Parathyroid adenoma (tissue), 2 donors: Measurements from ENCODE around the gene ST6GALNAC3.

Experiments
- H2AFZ ChIP-seq: fragments of 300-600 bp; sonication (generic); one replicate; pipeline ENCODE4 v1.7.0; 2017; ENCODE audit warnings: antibody characterized with exemption, mild to moderate bottlenecking
- H3K27ac ChIP-seq: fragments of 300-600 bp; sonication (generic); one replicate; pipeline ENCODE4 v1.7.0; 2017
- H3K27me3 ChIP-seq: fragments of 300-600 bp; sonication (generic); one replicate; pipeline ENCODE4 v1.7.0; 2017; ENCODE audit warnings: low read length; ENCODE audit not compliant: control insufficient read depth, insufficient read depth
- H3K36me3 ChIP-seq: fragments of 300-600 bp; sonication (generic); one replicate; pipeline ENCODE4 v1.7.0; 2017; ENCODE audit warnings: low read length; ENCODE audit not compliant: control insufficient read depth, insufficient read depth
- H3K4me1 ChIP-seq: fragments of 300-600 bp; sonication (generic); one replicate; pipeline ENCODE4 v1.7.0; 2017; ENCODE audit warnings: control low read depth
- H3K4me2 ChIP-seq: fragments of 300-600 bp; sonication (generic); one replicate; pipeline ENCODE4 v1.7.0; 2017; ENCODE audit warnings: low read length
- H3K4me3 ChIP-seq: fragments of 300-600 bp; sonication (generic); one replicate; pipeline ENCODE4 v1.7.0; 2017; ENCODE audit warnings: low read depth, low read length
- H3K79me2 ChIP-seq: fragments of 300-600 bp; sonication (generic); one replicate; pipeline ENCODE4 v1.7.0; 2017; ENCODE audit warnings: control low read depth
- H3K9ac ChIP-seq: fragments of 300-600 bp; sonication (generic); one replicate; pipeline ENCODE4 v1.7.0; 2017; ENCODE audit warnings: mild to moderate bottlenecking
- H3K9me3 ChIP-seq: fragments of 300-600 bp; sonication (generic); one replicate; pipeline ENCODE4 v1.7.0; 2017; ENCODE audit warnings: low read length; ENCODE audit not compliant: control insufficient read depth
- TF ChIP-seq, protein P1 (sequence below): fragments of 300-600 bp; sonication (generic); IDR thresholded peaks from one replicate; pipeline ENCODE4 v1.7.0; 2017; ENCODE audit warnings: antibody characterized with exemption, mild to moderate bottlenecking
- donor health status: primary hyperparathyroidism.

ST6GALNAC3 gene

DNA sequence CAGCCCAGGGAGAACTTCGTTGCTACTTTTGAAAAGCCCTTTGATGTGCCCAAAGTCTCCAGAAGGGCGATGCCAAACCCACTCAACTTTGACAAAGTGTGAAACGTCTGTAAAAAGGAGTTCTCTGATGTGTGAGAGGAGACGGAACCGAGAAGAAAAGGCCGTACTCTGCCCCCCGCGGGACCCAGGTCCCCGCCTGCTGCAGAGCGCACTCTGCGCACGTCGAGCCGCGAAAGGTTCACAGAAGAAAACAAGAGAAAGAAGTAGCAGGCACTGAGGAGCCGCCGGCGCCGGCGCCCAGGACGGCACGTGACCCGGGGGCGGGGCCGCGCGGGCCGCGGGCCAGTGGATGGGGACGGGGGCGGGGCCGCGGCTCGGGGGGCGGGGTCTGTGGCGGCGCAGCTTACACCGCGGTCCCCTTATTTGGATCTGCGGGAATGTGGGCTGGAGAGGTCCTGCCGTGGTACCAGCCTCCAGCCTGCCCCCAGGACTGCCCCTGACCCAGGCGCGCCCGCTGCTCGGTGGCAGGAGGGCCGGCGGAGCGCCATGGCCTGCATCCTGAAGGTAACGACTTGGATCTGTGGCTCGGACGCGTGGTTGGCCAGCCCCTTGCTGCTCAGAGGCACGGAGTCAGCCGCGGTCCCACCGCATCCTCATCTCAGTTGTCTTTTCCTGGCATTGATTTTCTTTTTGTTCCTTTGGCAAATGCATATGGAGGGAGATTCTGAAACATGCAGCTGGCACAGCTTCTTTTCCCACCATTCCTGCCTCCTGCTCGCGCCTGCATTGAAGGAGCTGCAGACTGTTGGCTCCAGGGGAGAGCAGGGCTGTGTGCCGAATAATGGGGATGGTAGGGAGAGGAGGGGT is at the start of gene ST6GALNAC3:
Gene ST6GALNAC3 (plus strand): TSS at position 426 of the 867 bp plus-strand sequence.
- TF ChIP-seq, protein P1, sequence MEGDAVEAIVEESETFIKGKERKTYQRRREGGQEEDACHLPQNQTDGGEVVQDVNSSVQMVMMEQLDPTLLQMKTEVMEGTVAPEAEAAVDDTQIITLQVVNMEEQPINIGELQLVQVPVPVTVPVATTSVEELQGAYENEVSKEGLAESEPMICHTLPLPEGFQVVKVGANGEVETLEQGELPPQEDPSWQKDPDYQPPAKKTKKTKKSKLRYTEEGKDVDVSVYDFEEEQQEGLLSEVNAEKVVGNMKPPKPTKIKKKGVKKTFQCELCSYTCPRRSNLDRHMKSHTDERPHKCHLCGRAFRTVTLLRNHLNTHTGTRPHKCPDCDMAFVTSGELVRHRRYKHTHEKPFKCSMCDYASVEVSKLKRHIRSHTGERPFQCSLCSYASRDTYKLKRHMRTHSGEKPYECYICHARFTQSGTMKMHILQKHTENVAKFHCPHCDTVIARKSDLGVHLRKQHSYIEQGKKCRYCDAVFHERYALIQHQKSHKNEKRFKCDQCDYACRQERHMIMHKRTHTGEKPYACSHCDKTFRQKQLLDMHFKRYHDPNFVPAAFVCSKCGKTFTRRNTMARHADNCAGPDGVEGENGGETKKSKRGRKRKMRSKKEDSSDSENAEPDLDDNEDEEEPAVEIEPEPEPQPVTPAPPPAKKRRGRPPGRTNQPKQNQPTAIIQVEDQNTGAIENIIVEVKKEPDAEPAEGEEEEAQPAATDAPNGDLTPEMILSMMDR: no peak
- Histone ChIP-seq H3K27ac (peak within 1 kb of the TSS; percentile 85), H3K9me3 (no peaks in the 10 kb centered on the region)

GRCh38 chr1:76027341-76027740 is 47.2 kb upstream of the ST6GALNAC3 start:
- Histone ChIP-seq H3K4me2 (no peak overlapping the region), H3K9me3 (no peaks in the 10 kb centered on the region), H2AFZ (no peak overlapping the region), H3K36me3 (no peaks in the 10 kb centered on the region), H3K27ac (no peak overlapping the region), H3K79me2 (no peaks in the 10 kb centered on the region), H3K4me1 (no peaks in the 10 kb centered on the region), H3K4me3 (no peak overlapping the region), H3K27me3 (no peaks in the 10 kb centered on the region), H3K9ac (no peak overlapping the region)
- TF ChIP-seq, protein P1: no peak

More for the DNA sequence above, at the start of gene ST6GALNAC3:
- Histone ChIP-seq H3K9ac (peak within 1 kb of the TSS; percentile 37), H2AFZ (peak within 1 kb of the TSS; percentile 93), H3K4me3 (peak within 1 kb of the TSS; percentile 63), H3K4me1 (no peaks in the 10 kb centered on the region), H3K79me2 (no peaks in the 10 kb centered on the region), H3K4me2 (peak within 1 kb of the TSS; percentile 88), H3K36me3 (no peaks in the 10 kb centered on the region), H3K27me3 (no peaks in the 10 kb centered on the region)

DNA sequence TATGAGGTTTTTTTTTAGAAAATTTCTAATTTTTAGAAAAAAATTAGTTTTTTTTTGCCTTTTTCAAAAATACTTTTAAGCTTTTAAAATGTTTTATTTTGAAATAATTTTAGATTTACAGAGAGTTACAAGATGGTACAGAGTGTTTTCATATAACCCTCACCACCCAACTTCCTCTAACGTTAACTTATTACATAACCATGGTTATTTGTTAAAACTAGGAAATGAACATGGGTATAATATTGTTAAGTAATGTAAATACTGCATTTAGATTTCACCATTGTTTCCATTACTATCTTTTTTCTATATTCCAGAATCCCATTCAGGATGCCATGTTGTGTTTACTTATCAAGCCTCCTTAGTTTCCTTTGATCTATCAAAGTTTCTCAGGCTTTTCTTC is 45.2 kb upstream of the ST6GALNAC3 start:
- Histone ChIP-seq H2AFZ (no peak overlapping the region), H3K27me3 (no peaks in the 10 kb centered on the region), H3K9me3 (no peaks in the 10 kb centered on the region)

GRCh38 chr1:76031496-76031895 is 43.0 kb upstream of the ST6GALNAC3 start:
- no peak overlapping the region for H3K4me3 ChIP-seq
- no peaks in the 10 kb centered on the region for H3K79me2 ChIP-seq
- TF ChIP-seq, protein P1: no peak
- no peak overlapping the region for H3K9ac ChIP-seq
- no peak overlapping the region for H3K27ac ChIP-seq
- H3K4me2 ChIP-seq: no peak overlapping the region
- no peaks in the 10 kb centered on the region for H3K36me3 ChIP-seq
- H3K4me1 ChIP-seq: no peaks in the 10 kb centered on the region
- H3K27me3 ChIP-seq: no peaks in the 10 kb centered on the region
- H2AFZ ChIP-seq: no peak overlapping the region
- H3K9me3 ChIP-seq: no peaks in the 10 kb centered on the region

More for the DNA sequence above, 45.2 kb upstream of the ST6GALNAC3 start:
- no peak overlapping the region for H3K27ac ChIP-seq
- H3K4me3 ChIP-seq: no peak overlapping the region
- no peaks in the 10 kb centered on the region for H3K79me2 ChIP-seq
- TF ChIP-seq, protein P1: no peak
- H3K4me2 ChIP-seq: no peak overlapping the region
- H3K4me1 ChIP-seq: no peaks in the 10 kb centered on the region
- H3K9ac ChIP-seq: no peak overlapping the region
- H3K36me3 ChIP-seq: no peaks in the 10 kb centered on the region
